Mesenchymal stem cell (in vitro differentiated cells and primary cell): Measurements from ENCODE around the gene XRCC5.

ENCODE experiments used
- DNase-seq: peaks from one replicate; pipeline ENCODE4 v3.0.0-alpha.2; 2013
- H2AFZ ChIP-seq: one replicate; pipeline ENCODE4 v1.6.1; 2013; ENCODE audit warnings: low read depth, mild to moderate bottlenecking, control low read depth, inconsistent platforms, low read length, moderate library complexity
- H2AK5ac ChIP-seq: 2 replicates; pipeline ENCODE4 v1.6.1; 2013; ENCODE audit warnings: low read length, moderate library complexity, mild to moderate bottlenecking, inconsistent platforms; ENCODE audit not compliant: severe bottlenecking
- H2BK120ac ChIP-seq: one replicate; pipeline ENCODE4 v1.6.1; 2013; ENCODE audit warnings: low read depth, mild to moderate bottlenecking, inconsistent platforms, low read length, moderate library complexity
- H2BK12ac ChIP-seq, 2 experiments: one replicate each; pipeline ENCODE4 v1.6.1; 2013; ENCODE audit warnings: inconsistent platforms in 2 of 2, low read length in 2 of 2, mild to moderate bottlenecking in 2 of 2, moderate library complexity in 2 of 2, control low read depth in 1 of 2
- H2BK15ac ChIP-seq: one replicate; pipeline ENCODE4 v1.6.1; 2013; ENCODE audit warnings: mild to moderate bottlenecking, low read depth, inconsistent platforms; ENCODE audit not compliant: poor library complexity, severe bottlenecking
- H2BK5ac ChIP-seq: 2 replicates; pipeline ENCODE4 v1.6.1; 2013; ENCODE audit warnings: low read depth, mild to moderate bottlenecking, low read length, control low read depth, inconsistent platforms; ENCODE audit not compliant: poor library complexity, severe bottlenecking
- H3K14ac ChIP-seq, 2 experiments: one replicate each; pipeline ENCODE4 v1.6.1; 2013; ENCODE audit warnings: inconsistent platforms in 2 of 2, low read length in 2 of 2, control low read depth in 1 of 2, mild to moderate bottlenecking in 1 of 2, moderate library complexity in 1 of 2
- H3K18ac ChIP-seq, 2 experiments: one replicate each; pipeline ENCODE4 v1.6.1; 2013; ENCODE audit warnings: inconsistent platforms in 2 of 2, low read length in 2 of 2, control low read depth in 1 of 2, low read depth in 1 of 2, mild to moderate bottlenecking in 1 of 2
- H3K23ac ChIP-seq, 2 experiments: one replicate each; pipeline ENCODE4 v1.6.1; 2013; ENCODE audit warnings: inconsistent platforms in 2 of 2, low read length in 2 of 2, mild to moderate bottlenecking in 2 of 2, moderate library complexity in 2 of 2, control low read depth in 1 of 2
- H3K27ac ChIP-seq: 2 replicates; pipeline ENCODE4 v1.5.1; 2013; ENCODE audit warnings: mild to moderate bottlenecking, moderate library complexity, low read length, control low read depth, inconsistent platforms; ENCODE audit not compliant: poor library complexity, severe bottlenecking
- H3K27me3 ChIP-seq, 2 experiments: 2 replicates each; pipeline versions ENCODE4 v1.6.1 to v1.7.0; 2013; ENCODE audit warnings: low read length in 2 of 2, mild to moderate bottlenecking in 2 of 2, moderate library complexity in 2 of 2, control low read depth in 1 of 2, inconsistent platforms in 1 of 2; ENCODE audit not compliant: control insufficient read depth in 1 of 2, insufficient read depth in 1 of 2
- H3K36me3 ChIP-seq, 2 experiments: 2 replicates each; pipeline versions ENCODE4 v1.6.1 to v1.7.0; 2013; ENCODE audit warnings: low read length in 2 of 2, control low read depth in 1 of 2, inconsistent platforms in 1 of 2, low read depth in 1 of 2, mild to moderate bottlenecking in 1 of 2; ENCODE audit not compliant: insufficient read depth in 2 of 2, control insufficient read depth in 1 of 2
- H3K4ac ChIP-seq, 2 experiments: one replicate each; pipeline ENCODE4 v1.6.1; 2013; ENCODE audit warnings: inconsistent platforms in 2 of 2, low read length in 2 of 2, mild to moderate bottlenecking in 2 of 2, moderate library complexity in 2 of 2, control low read depth in 1 of 2, low read depth in 1 of 2
- H3K4me1 ChIP-seq: 2 replicates; pipeline ENCODE4 v1.6.1; 2013; ENCODE audit warnings: low read depth, low read length, control low read depth; ENCODE audit not compliant: control insufficient read depth, insufficient read depth
- H3K4me2 ChIP-seq: 2 replicates; pipeline ENCODE4 v1.6.1; 2013; ENCODE audit warnings: low read length, mild to moderate bottlenecking, inconsistent platforms; ENCODE audit not compliant: poor library complexity, severe bottlenecking
- H3K4me3 ChIP-seq, 2 experiments: 2 replicates each; pipeline versions ENCODE4 v1.5.1 to v1.7.0; 2013; ENCODE audit warnings: low read length in 2 of 2, mild to moderate bottlenecking in 2 of 2, control low read depth in 1 of 2, low read depth in 1 of 2; ENCODE audit not compliant: insufficient read depth in 1 of 2
- H3K79me1 ChIP-seq: replicated peaks from 2 replicates; pipeline ENCODE4 v1.6.1; 2013; ENCODE audit warnings: mild to moderate bottlenecking, control low read depth, low read length, inconsistent platforms; ENCODE audit not compliant: poor library complexity, severe bottlenecking
- H3K9ac ChIP-seq: 2 replicates; pipeline ENCODE4 v1.7.0; 2013; ENCODE audit warnings: mild to moderate bottlenecking, low read length, moderate library complexity
- H3K9me3 ChIP-seq: 2 replicates; pipeline ENCODE4 v1.7.0; 2013; ENCODE audit warnings: mild to moderate bottlenecking, low read length; ENCODE audit not compliant: control insufficient read depth
- H4K8ac ChIP-seq: one replicate; pipeline ENCODE4 v1.6.1; 2013; ENCODE audit warnings: inconsistent platforms, mild to moderate bottlenecking, low read length, moderate library complexity
- H4K91ac ChIP-seq: one replicate; pipeline ENCODE4 v1.6.1; 2013; ENCODE audit warnings: mild to moderate bottlenecking, low read length, inconsistent platforms
- WGBS: methylation state at CpG from one replicate; pipeline ENCODE4 v1.1.7; 2013; ENCODE audit warnings: mixed read lengths; 5-methylcytosine and 5-hydroxymethylcytosine counted together

Gene XRCC5

GRCh38 chr2:216171011-216171410 lies 61.9 kb downstream of the XRCC5 start:
- H3K4me1 ChIP-seq, result no peaks in the 10 kb centered on the region
- H3K4me3 ChIP-seq, result no peak overlapping the region
- no peak overlapping the region for H2AFZ ChIP-seq
- H3K27ac ChIP-seq, result no peak overlapping the region
- H3K14ac ChIP-seq, result no peak overlapping the region
- H2BK12ac ChIP-seq, result no peak overlapping the region
- H3K18ac ChIP-seq, result no peak overlapping the region
- H3K23ac ChIP-seq, result no peak overlapping the region
- no peak overlapping the region for H2BK120ac ChIP-seq
- no peak overlapping the region for H3K4me2 ChIP-seq
- peaks cover 20 to 86% of the 10 kb centered on the region in 2 experiments for H3K36me3 ChIP-seq
- H2BK5ac ChIP-seq, result no peak overlapping the region
- DNase-seq, result no peak
- no peak overlapping the region for H3K9ac ChIP-seq
- H4K91ac ChIP-seq, result no peak overlapping the region
- H3K79me1 ChIP-seq, result peaks cover 24% of the 10 kb centered on the region
- no peak overlapping the region for H2BK15ac ChIP-seq
- no peak overlapping the region for H4K8ac ChIP-seq
- no peak overlapping the region for H3K4ac ChIP-seq
- H3K27me3 ChIP-seq, result no peaks in the 10 kb centered on the region
- no peak overlapping the region for H2AK5ac ChIP-seq
- WGBS, result 95% methylated on average over 3 of the region's 3 CpGs
- H3K9me3 ChIP-seq, result no peaks in the 10 kb centered on the region

GRCh38 chr2:216172493-216172892 lies 63.3 kb downstream of the XRCC5 start:
- Histone ChIP-seq H3K9me3 (no peaks in the 10 kb centered on the region), H3K27ac (no peak overlapping the region), H2BK5ac (no peak overlapping the region), H2BK12ac (no peak overlapping the region), H3K18ac (no peak overlapping the region), H4K8ac (no peak overlapping the region), H3K4ac (no peak overlapping the region), H2AK5ac (no peak overlapping the region), H2AFZ (no peak overlapping the region), H4K91ac (no peak overlapping the region), H3K79me1 (peaks cover 20% of the 10 kb centered on the region), H2BK15ac (no peak overlapping the region), H3K4me1 (no peaks in the 10 kb centered on the region), H2BK120ac (no peak overlapping the region), H3K27me3 (no peaks in the 10 kb centered on the region), H3K36me3 (peaks cover 19 to 82% of the 10 kb centered on the region in 2 experiments), H3K23ac (no peak overlapping the region), H3K14ac (no peak overlapping the region), H3K4me3 (no peak overlapping the region), H3K9ac (no peak overlapping the region), H3K4me2 (no peak overlapping the region)
- 98% methylated on average over 6 of the region's 7 CpGs for WGBS
- no peak for DNase-seq

DNA sequence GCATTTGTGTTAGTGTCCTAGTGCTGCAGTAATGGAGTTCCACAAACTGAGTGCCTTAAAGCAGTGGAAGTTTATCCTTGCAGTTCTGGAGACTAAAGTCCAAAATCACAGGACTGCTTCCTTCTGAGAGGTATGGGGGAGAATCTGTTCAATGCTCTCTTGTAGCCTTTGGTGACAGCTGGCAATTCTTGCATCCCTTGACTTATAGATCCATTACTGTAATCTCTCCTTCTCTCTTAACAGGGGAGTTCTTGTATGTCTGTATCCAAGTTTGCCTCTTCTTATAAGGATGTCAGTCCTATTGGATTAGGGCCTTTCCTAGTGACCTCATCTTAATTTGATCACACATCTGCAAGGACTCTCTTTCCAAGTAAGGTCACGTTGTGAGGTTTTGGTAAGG lies 69.9 kb downstream of the XRCC5 start:
- no peaks in the 10 kb centered on the region for H3K4me1 ChIP-seq
- H2BK5ac ChIP-seq, result no peak overlapping the region
- 92% methylated on average over 1 of the region's 1 CpG for WGBS

GRCh38 chr2:216181351-216181750 lies 72.2 kb downstream of the XRCC5 start:
- Histone ChIP-seq H2BK15ac (no peak overlapping the region), H2AK5ac (no peak overlapping the region), H3K36me3 (peaks cover 23 to 78% of the 10 kb centered on the region in 2 experiments), H3K9me3 (no peaks in the 10 kb centered on the region), H3K79me1 (peaks cover 18% of the 10 kb centered on the region), H3K18ac (no peak overlapping the region), H3K4me1 (peaks cover 3% of the 10 kb centered on the region), H2BK120ac (no peak overlapping the region), H3K27ac (no peak overlapping the region), H3K9ac (no peak overlapping the region), H3K4ac (no peak overlapping the region), H3K4me2 (no peak overlapping the region), H4K8ac (no peak overlapping the region), H3K27me3 (no peaks in the 10 kb centered on the region), H3K14ac (no peak overlapping the region), H3K4me3 (no peak overlapping the region), H4K91ac (no peak overlapping the region), H2BK5ac (no peak overlapping the region), H2AFZ (no peak overlapping the region), H3K23ac (no peak overlapping the region), H2BK12ac (no peak overlapping the region)
- no peak for DNase-seq
- WGBS, result 96% methylated on average over 6 of the region's 6 CpGs

More for the DNA sequence above, 69.9 kb downstream of the XRCC5 start:
- Histone ChIP-seq H3K9ac (no peak overlapping the region), H2AK5ac (no peak overlapping the region), H3K27me3 (no peaks in the 10 kb centered on the region), H2AFZ (no peak overlapping the region), H4K91ac (no peak overlapping the region), H3K36me3 (peaks cover 28 to 88% of the 10 kb centered on the region in 2 experiments), H3K4me2 (no peak overlapping the region), H3K9me3 (no peaks in the 10 kb centered on the region), H3K27ac (no peak overlapping the region), H2BK120ac (no peak overlapping the region), H4K8ac (no peak overlapping the region), H3K4me3 (no peak overlapping the region), H3K79me1 (peaks cover 22% of the 10 kb centered on the region), H3K4ac (no peak overlapping the region), H2BK12ac (no peak overlapping the region), H3K14ac (no peak overlapping the region), H3K18ac (no peak overlapping the region), H2BK15ac (no peak overlapping the region), H3K23ac (no peak overlapping the region)
- no peak for DNase-seq
